Keratinocyte (primary cell): ENCODE results near the gene ATPAF1.

Experiments
- CTCF ChIP-seq, 3 experiments: IDR thresholded peaks in 1 of 3; conservative IDR thresholded peaks in 1 of 3; optimal IDR thresholded peaks in 1 of 3; 2 replicates in 2 of 3; 3 replicates in 1 of 3; pipeline versions ENCODE3 to v1.5.1; 2011; ENCODE audit warnings: low read length in 3 of 3, mild to moderate bottlenecking in 3 of 3, moderate library complexity in 2 of 3, control low read depth in 1 of 3, inconsistent platforms in 1 of 3; ENCODE audit not compliant: insufficient read depth in 2 of 3; ENCODE audit errors: extremely low read depth in 1 of 3
- EZH2 ChIP-seq: IDR thresholded peaks from one replicate; pipeline ENCODE4 v1.6.1; 2012; ENCODE audit warnings: inconsistent platforms, mild to moderate bottlenecking, low read length, moderate library complexity

DNA sequence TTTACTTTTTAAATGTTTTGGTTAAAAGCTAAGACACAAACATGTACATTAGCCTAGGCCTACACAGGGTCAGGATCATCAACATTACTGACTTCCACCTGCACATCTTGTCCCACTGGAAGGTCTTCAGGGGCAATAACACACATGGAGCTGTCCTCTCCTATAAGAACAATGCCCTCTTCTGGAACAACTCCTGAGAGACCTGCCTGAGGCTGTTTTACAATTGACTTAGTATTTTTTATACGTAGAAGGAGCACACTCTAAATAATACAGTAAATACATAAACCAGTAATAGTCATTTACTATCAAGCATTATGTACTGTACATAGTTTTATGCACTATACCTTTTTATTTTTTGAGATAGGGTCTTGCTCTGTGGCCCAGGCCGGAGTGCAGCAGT, 37.4 kb downstream of the ATPAF1 start:
- TF ChIP-seq CTCF (optimal IDR thresholded peaks at IDR 0.05 in 1 of 3, IDR thresholded peaks at IDR 0.05 in 1 of 3, conservative IDR thresholded peaks at IDR 0.05 in 1 of 3; ENCODE audit: extremely low read depth in 1 of 3, insufficient read depth in 2 of 3, low read length in 3 of 3) = no peak
- TF ChIP-seq EZH2 = no peak
